CD4-positive, alpha-beta memory T cell (primary cell): ENCODE data around the gene PRPF40B. TPM values are rescaled to one million over a fixed set of nuclear protein-coding genes. Genes with fewer than 3 reads are reported as not detected.
"Not testable (repeated sequence)": the region's sequence is repeated elsewhere in the genome, so short reads cannot be mapped to it uniquely, and the experiment has no call there.

Source experiments
- CTCF ChIA-PET: fragments of 350-600 bp; sonication (Branson Sonifier 250); formaldehyde crosslinking; loops from one replicate; lab custom pipeline; 2021; ENCODE audit warnings: inconsistent platforms; ENCODE audit not compliant: partially characterized antibody; lab: Charles Lee
- POLR2A ChIA-PET: fragments of 350-600 bp; sonication (Branson Sonifier 250); formaldehyde crosslinking; loops from one replicate; lab custom pipeline; 2021; ENCODE audit not compliant: partially characterized antibody; lab: Charles Lee
- DNase-seq, 5 donors: peaks; one replicate each; pipeline versions ENCODE4 v3.0.0 to v3.0.0-alpha.2; 2020 to 2022; ENCODE audit warnings: mixed read lengths in 1 of 5
- H3K27ac ChIP-seq: one replicate; pipeline ENCODE4 v1.7.0; 2013; ENCODE audit warnings: low read depth, low read length
- H3K27me3 ChIP-seq: 2 replicates; pipeline ENCODE4 v1.7.0; 2013; ENCODE audit warnings: mild to moderate bottlenecking, low read length, moderate library complexity; ENCODE audit not compliant: insufficient read depth
- H3K36me3 ChIP-seq: 2 replicates; pipeline ENCODE4 v1.7.0; 2013; ENCODE audit warnings: mild to moderate bottlenecking, low read length, moderate library complexity; ENCODE audit not compliant: insufficient read depth
- H3K4me1 ChIP-seq: 2 replicates; pipeline ENCODE4 v1.7.0; 2013; ENCODE audit warnings: mild to moderate bottlenecking, low read length, moderate library complexity; ENCODE audit not compliant: insufficient read depth
- H3K4me3 ChIP-seq, 2 donors: one replicate each; pipeline ENCODE4 v1.7.0; 2013; ENCODE audit warnings: low read length in 2 of 2, mild to moderate bottlenecking in 1 of 2
- H3K9me3 ChIP-seq, 2 donors: one replicate each; pipeline ENCODE4 v1.7.0; 2013; ENCODE audit warnings: low read length in 2 of 2, control low read depth in 1 of 2; ENCODE audit not compliant: control insufficient read depth in 1 of 2
- H3K27ac Mint-ChIP-seq, 7 donors: one replicate each; pipeline ENCODE4 v1.8.0; 2020 to 2021; ENCODE audit warnings: mixed read lengths in 7 of 7, mild to moderate bottlenecking in 6 of 7, inconsistent platforms in 3 of 7, moderate library complexity in 3 of 7
- H3K27me3 Mint-ChIP-seq, 2 donors: one replicate each; pipeline ENCODE4 v1.8.0; 2020 to 2021; ENCODE audit warnings: mixed read lengths in 2 of 2
- H3K36me3 Mint-ChIP-seq, 2 donors: one replicate each; pipeline ENCODE4 v1.8.0; 2020 to 2021; ENCODE audit warnings: mixed read lengths in 2 of 2, inconsistent platforms in 1 of 2, mild to moderate bottlenecking in 1 of 2
- H3K4me1 Mint-ChIP-seq, 4 donors: one replicate each; pipeline ENCODE4 v1.8.0; 2020 to 2021; ENCODE audit warnings: mixed read lengths in 4 of 4, mild to moderate bottlenecking in 1 of 4
- H3K4me3 Mint-ChIP-seq, 8 donors: one replicate each; pipeline ENCODE4 v1.8.0; 2020 to 2021; ENCODE audit warnings: mixed read lengths in 8 of 8, mild to moderate bottlenecking in 7 of 8, moderate library complexity in 6 of 8, inconsistent platforms in 3 of 8
- H3K9me3 Mint-ChIP-seq, 8 donors: one replicate each; pipeline ENCODE4 v1.8.0; 2020 to 2021; ENCODE audit warnings: mixed read lengths in 8 of 8, mild to moderate bottlenecking in 5 of 8, inconsistent platforms in 3 of 8, moderate library complexity in 1 of 8
- intact Hi-C: fragments of 100-400 bp; cut with micrococcal nuclease; formaldehyde crosslinking; loops from one replicate; pipeline ENCODE4 v1.15.1; 2023
- polyA plus RNA-seq, 2 donors: library from polyadenylated mRNA; unstranded; fragments of 300-500 nt; fragmentation: Illumina TruSeq; gene quantifications; one replicate each; pipeline ENCODE4 v1.2.3, GENCODE V29; 2021
- total RNA-seq, 2 experiments: library from RNA; stranded (reverse); gene quantifications; one replicate each; pipeline ENCODE4 v1.2.3, GENCODE V29; 2021

Gene PRPF40B
- total and polyA plus RNA-seq, 4 experiments from 2014 or later = 0.73 to 15.9 (median 9.9) TPM

DNA sequence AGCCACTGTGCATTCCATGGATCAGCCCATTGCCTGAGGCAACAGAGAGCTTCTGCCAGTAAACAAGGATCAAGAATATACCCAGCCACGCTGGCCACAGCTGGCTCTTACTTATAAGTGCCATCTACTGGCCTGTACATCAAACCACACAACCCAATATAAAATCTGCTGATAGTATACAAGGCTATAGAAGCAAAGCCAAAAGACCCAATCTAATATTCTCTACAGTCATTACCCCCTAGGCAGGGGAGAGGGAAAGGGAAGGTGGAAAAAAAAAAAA is 13.5 kb upstream of the PRPF40B start:
- H3K36me3 ChIP-seq = no peaks in the 10 kb centered on the region
- H3K9me3 ChIP-seq = no peaks in the 10 kb centered on the region
- H3K4me3 Mint-ChIP-seq = no peak overlapping the region
- no peak overlapping the region for H3K27ac Mint-ChIP-seq
- no peaks in the 10 kb centered on the region for H3K4me1 ChIP-seq
- H3K27me3 Mint-ChIP-seq = peaks cover 9 to 12% of the 10 kb centered on the region in 2 donors
- POLR2A ChIA-PET = interaction anchor here (1.6 kb wide), 1 partner anchor 26 kb away, joined by 3 read pairs; no protein-coding TSS in a partner anchor
- CTCF ChIA-PET = interaction anchor here (1.2 kb wide), 1 partner anchor 251 kb away, joined by 4 read pairs; no protein-coding TSS in a partner anchor
- H3K9me3 Mint-ChIP-seq = peaks cover 0 to 12% (median 8%) of the 10 kb centered on the region in 8 donors
- intact Hi-C loops = no loop called here
- H3K27me3 ChIP-seq = no peaks in the 10 kb centered on the region
- H3K36me3 Mint-ChIP-seq = no peaks in the 10 kb centered on the region
- H3K27ac ChIP-seq = no peak overlapping the region
- no peak overlapping the region for H3K4me3 ChIP-seq
- DNase-seq = no peak
- no peaks in the 10 kb centered on the region for H3K4me1 Mint-ChIP-seq

DNA sequence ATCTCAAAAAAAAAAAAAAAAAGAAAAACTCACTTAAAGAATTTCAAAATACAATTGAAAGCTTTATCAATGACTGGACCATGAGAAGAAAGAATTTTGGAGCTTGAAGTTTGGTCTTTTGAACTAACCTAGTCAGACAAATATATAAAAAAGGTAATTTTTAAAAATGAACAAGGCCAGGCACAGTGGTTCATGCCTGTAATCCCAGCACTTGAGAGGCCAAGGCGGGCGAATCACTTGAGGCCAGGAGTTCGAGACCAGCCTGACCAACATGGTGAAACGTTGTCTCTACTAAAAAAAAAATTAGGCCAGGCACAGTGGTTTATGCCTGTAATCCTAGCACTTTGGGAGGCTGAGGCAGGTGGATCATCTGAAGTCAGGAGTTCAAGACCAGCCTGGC is 12.6 kb upstream of the PRPF40B start:
- H3K4me1 Mint-ChIP-seq, H3K36me3 ChIP-seq, H3K4me1 ChIP-seq, H3K4me3 Mint-ChIP-seq, H3K27me3 ChIP-seq, H3K27ac Mint-ChIP-seq, H3K36me3 Mint-ChIP-seq, H3K4me3 ChIP-seq, intact Hi-C loops, DNase-seq, H3K9me3 ChIP-seq, H3K27ac ChIP-seq: not testable (repeated sequence)
- CTCF ChIA-PET = interaction anchor here (0.6 kb wide), 1 partner anchor 8 kb away, joined by 3 read pairs; no protein-coding TSS in a partner anchor
- H3K9me3 Mint-ChIP-seq = peaks cover 0 to 12% (median 8%) of the 10 kb centered on the region in 8 donors
- POLR2A ChIA-PET = interaction anchor here (0.8 to 1.6 kb wide), 2 partner anchors 12 to 25 kb away, joined by 3 read pairs; partner anchors contain the start of gene PRPF40B
- H3K27me3 Mint-ChIP-seq = peaks cover 9 to 12% of the 10 kb centered on the region in 2 donors

DNA sequence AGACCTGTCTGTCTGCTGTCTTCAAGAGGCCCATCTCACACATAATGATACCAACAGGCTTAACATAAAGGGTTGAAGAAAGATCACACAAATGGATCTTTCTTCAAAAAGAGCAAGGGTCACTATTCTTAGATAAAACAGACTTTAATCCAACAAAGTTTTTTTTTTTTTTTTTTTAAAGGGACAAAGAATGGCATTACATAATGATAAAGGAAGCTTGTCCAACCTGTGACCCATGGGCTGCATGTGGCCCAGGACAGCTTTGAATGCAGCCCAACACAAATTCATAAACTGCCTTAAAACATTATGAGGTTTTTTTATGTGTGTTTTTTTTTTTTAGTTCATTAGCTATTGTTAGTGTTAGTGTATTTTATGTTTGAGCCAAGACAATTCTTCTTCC is 11.2 kb upstream of the PRPF40B start:
- intact Hi-C loops = no loop called here
- no peak for DNase-seq

DNA sequence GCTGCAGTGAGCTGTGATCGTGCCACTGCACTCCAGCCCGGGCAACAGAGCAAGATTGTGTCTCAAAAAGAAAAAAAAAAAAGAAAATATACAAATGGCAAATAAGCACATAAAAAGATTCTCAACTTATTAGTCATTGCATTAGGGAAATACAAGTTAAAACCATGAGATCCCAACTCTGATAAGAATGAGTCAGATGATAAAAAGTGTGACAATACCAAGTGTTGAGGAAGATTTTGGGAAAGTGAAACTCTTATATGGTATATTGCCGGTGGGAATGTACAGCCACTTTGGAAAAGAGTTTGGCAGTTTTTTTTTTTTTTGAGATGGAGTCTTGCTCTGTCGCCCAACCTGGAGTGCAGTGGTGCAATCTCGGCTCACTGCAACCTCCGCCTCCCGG is 7.6 kb upstream of the PRPF40B start:
- intact Hi-C loops = no loop called here
- Mint-ChIP-seq H3K27ac (no peak overlapping the region), H3K4me1 (peaks cover 4 to 7% (median 5%) of the 10 kb centered on the region in 4 donors), H3K4me3 (no peak overlapping the region), H3K36me3 (no peaks in the 10 kb centered on the region), H3K9me3 (peaks cover 0 to 4% (median 0%) of the 10 kb centered on the region in 8 donors), H3K27me3 (peaks cover 3 to 5% of the 10 kb centered on the region in 2 donors)
- ChIA-PET CTCF (interaction anchor here (0.7 to 3.0 kb wide), 3 partner anchors 8 to 257 kb away, joined by 3 to 9 read pairs (median 3); partner anchors contain the start of gene PRPF40B), POLR2A (no interaction called here)
- Histone ChIP-seq H3K36me3 (no peaks in the 10 kb centered on the region), H3K27me3 (no peaks in the 10 kb centered on the region), H3K4me3 (no peak overlapping the region), H3K4me1 (no peaks in the 10 kb centered on the region), H3K9me3 (no peaks in the 10 kb centered on the region), H3K27ac (no peak overlapping the region)
- DNase-seq = no peak

More for the DNA sequence above, 11.2 kb upstream of the PRPF40B start:
- Mint-ChIP-seq H3K4me3 (no peak overlapping the region), H3K36me3 (no peaks in the 10 kb centered on the region), H3K4me1 (peaks cover 0 to 7% (median 4%) of the 10 kb centered on the region in 4 donors), H3K27ac (no peak overlapping the region), H3K27me3 (peaks cover 9 to 10% of the 10 kb centered on the region in 2 donors), H3K9me3 (peaks cover 0 to 12% (median 8%) of the 10 kb centered on the region in 8 donors)
- CTCF ChIA-PET = interaction anchor here (0.7 to 1.0 kb wide), 4 partner anchors 11 to 213 kb away, joined by 3 to 4 read pairs (median 4); partner anchors contain the start of gene PRPF40B
- POLR2A ChIA-PET = interaction anchor here (0.9 kb wide), 1 partner anchor 20 kb away, joined by 3 read pairs; no protein-coding TSS in a partner anchor
- Histone ChIP-seq H3K27me3 (no peaks in the 10 kb centered on the region), H3K4me3 (no peak overlapping the region), H3K9me3 (no peaks in the 10 kb centered on the region), H3K36me3 (no peaks in the 10 kb centered on the region), H3K4me1 (no peaks in the 10 kb centered on the region), H3K27ac (no peak overlapping the region)

DNA sequence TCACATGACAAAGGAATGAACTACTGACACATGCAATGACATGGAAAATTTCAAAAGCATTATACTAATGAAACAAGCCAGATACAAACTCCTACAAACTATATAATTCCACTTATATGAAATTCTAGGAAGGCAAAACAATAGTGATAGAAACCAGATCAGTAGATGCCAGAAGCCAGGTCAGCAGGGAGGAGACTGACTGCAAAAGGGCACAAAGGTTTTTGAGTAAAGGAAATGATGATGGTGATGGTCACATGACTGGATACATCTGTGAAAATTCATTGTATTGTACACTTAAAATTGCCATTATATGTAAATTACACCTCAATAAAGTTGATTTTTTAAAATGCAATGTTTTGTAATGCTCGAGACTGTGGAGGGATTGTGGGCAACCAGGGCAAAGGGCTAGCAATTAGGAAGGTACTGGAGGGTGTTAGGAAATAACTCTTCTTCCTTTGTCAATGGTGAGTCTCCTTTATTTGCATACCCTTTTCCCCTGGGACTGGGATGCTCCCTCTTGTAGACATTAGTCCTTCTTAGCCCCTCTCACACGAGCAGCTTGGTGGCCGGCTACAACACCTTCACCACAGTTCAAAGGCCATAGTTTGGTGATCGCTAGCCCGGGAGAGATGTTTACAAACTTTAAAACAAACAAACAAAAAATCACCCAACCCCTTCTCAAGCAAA is 6.7 kb upstream of the PRPF40B start:
- Histone ChIP-seq H3K36me3 (no peaks in the 10 kb centered on the region), H3K4me3 (no peak overlapping the region), H3K9me3 (no peaks in the 10 kb centered on the region), H3K27me3 (no peaks in the 10 kb centered on the region), H3K27ac (no peak overlapping the region), H3K4me1 (peaks cover 9% of the 10 kb centered on the region)
- H3K4me1 Mint-ChIP-seq = peaks cover 8 to 16% (median 12%) of the 10 kb centered on the region in 4 donors
- H3K9me3 Mint-ChIP-seq = peaks cover 0 to 4% (median 0%) of the 10 kb centered on the region in 8 donors
- H3K27me3 Mint-ChIP-seq = peaks cover 3 to 5% of the 10 kb centered on the region in 2 donors
- no peak overlapping the region for H3K4me3 Mint-ChIP-seq
- no peaks in the 10 kb centered on the region for H3K36me3 Mint-ChIP-seq
- no peak for DNase-seq
- intact Hi-C loops = no loop called here
- H3K27ac Mint-ChIP-seq = no peak overlapping the region
- ChIA-PET POLR2A (no interaction called here), CTCF (interaction anchor here (0.6 kb wide), 1 partner anchor 377 kb away, joined by 3 read pairs; no protein-coding TSS in a partner anchor)

DNA sequence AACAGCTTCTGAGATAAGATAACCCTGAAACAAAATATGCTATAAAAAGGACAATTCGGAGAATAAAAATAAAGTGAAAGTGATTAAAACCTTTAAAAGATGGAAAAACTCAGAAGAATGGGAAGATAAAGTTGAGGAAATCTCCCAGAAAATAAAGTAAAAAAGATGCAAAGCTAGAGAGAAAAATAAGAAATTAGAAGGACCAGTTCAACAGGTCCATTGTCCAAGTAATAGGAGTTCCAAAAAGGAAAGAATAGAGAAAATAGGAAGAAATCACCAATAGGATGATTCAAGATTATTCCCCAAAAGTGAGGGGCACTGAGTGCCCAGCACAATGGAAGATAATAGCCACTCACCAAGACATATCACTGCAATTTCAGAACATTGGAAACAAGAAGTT is 4.8 kb upstream of the PRPF40B start:
- H3K4me3 Mint-ChIP-seq = no peak overlapping the region
- no peaks in the 10 kb centered on the region for H3K9me3 Mint-ChIP-seq
- DNase-seq = no peak
- peaks cover 1 to 3% of the 10 kb centered on the region in 2 donors for H3K27me3 Mint-ChIP-seq
- H3K27me3 ChIP-seq = no peaks in the 10 kb centered on the region
- no peak overlapping the region for H3K27ac Mint-ChIP-seq
- peaks cover 22% of the 10 kb centered on the region for H3K4me1 ChIP-seq
- H3K36me3 ChIP-seq = no peaks in the 10 kb centered on the region
- intact Hi-C loops = no loop called here
- ChIA-PET CTCF (interaction anchor here (1.1 to 2.4 kb wide), 4 partner anchors 18 to 65 kb away, joined by 3 to 8 read pairs (median 4); no protein-coding TSS in a partner anchor), POLR2A (no interaction called here)
- H3K9me3 ChIP-seq = no peaks in the 10 kb centered on the region
- H3K36me3 Mint-ChIP-seq = no peaks in the 10 kb centered on the region
- H3K4me3 ChIP-seq = no peak overlapping the region
- peaks cover 12 to 30% (median 20%) of the 10 kb centered on the region in 4 donors for H3K4me1 Mint-ChIP-seq
- no peak overlapping the region for H3K27ac ChIP-seq

DNA sequence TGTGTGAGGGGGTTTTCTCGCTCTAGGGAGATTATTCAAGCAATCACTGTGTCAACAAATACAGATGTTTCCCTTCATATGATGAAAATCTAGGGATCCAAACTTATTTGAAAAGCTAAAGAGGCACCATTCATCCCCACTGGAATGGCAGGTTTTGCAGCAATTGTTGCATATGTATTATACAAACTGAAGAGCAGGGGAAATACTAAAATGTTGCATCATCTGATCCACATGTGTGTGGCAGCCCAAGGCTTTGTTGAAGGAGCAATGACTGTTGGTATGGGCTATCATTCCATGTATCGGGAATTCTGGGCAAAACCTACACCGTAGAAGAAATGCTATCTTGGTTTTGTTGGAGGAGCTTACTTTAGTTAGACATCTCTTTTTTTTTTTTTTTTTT is 4.1 kb upstream of the PRPF40B start:
- intact Hi-C loops = no loop called here
- Histone ChIP-seq H3K4me3 (no peak overlapping the region), H3K27me3 (no peaks in the 10 kb centered on the region), H3K9me3 (no peaks in the 10 kb centered on the region), H3K27ac (no peak overlapping the region), H3K4me1 (peaks cover 22% of the 10 kb centered on the region), H3K36me3 (no peaks in the 10 kb centered on the region)
- CTCF ChIA-PET = interaction anchor here (0.7 to 2.4 kb wide), 4 partner anchors 17 to 555 kb away, joined by 3 to 8 read pairs (median 4); no protein-coding TSS in a partner anchor
- DNase-seq = no peak
- H3K4me1 Mint-ChIP-seq = peaks cover 16 to 35% (median 24%) of the 10 kb centered on the region in 4 donors
- no peak overlapping the region for H3K4me3 Mint-ChIP-seq
- POLR2A ChIA-PET = no interaction called here
- no peaks in the 10 kb centered on the region for H3K36me3 Mint-ChIP-seq
- peaks cover 1% of the 10 kb centered on the region in 2 donors for H3K27me3 Mint-ChIP-seq
- H3K27ac Mint-ChIP-seq = no peak overlapping the region
- H3K9me3 Mint-ChIP-seq = no peaks in the 10 kb centered on the region
